HG02798 (cell line): ENCODE data around the gene PFN1.

Experiments
- ATAC-seq: cut with Tn5 transposase; IDR thresholded peaks from one replicate; pipeline ENCODE4 v1.9.1; 2021; ENCODE audit warnings: mild to moderate bottlenecking; ENCODE audit not compliant: unreplicated experiment, poor library complexity

PFN1 gene

GRCh38 chr17:4968486-4969046 lies 20.2 kb upstream of the PFN1 start:
- ATAC-seq = no peak

- ATAC-seq = peak; percentile 73
Measured at GRCh38 chr17:4967539-4968485, 19.5 kb upstream of the PFN1 start, which contains the start of gene SPAG7. Gene SPAG7 (minus strand): TSS chr17:4967817. CDS start chr17:4967804, 13 bp downstream.

DNA sequence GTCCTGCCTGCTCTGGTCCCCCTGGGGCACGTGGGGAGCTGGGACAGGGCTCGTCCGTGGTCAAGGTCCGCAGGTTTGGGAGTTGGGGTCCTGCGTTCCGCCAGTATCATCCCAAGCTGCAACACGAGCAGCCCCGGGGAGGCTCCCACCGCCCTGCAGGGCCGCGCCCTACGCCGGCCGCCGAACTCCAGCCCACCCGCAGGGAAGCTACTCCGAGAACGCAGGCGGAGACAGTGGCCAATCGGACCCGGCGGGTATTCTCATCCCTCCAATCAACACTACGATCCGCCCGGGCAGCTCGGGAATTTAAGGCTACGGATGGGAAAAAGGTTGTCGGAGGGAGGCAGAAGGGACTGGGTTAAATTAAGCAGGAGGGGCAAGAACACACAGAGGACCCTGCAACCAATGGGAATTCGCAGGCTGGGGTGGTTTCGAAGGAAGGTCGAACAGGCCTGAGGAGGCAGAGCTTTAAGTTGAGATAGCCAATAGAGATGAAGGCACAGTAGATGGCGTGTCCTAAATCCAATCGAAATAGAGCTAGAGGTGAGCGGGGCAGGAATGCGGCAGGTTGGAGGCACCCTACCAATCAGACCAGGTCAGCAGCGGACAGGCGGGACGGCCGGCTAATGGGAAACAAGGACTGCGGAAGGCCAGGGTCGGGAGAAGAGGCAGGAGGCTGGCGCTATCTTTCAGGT lies 18.7 kb upstream of the PFN1 start:
- ATAC-seq = peak; percentile 87

DNA sequence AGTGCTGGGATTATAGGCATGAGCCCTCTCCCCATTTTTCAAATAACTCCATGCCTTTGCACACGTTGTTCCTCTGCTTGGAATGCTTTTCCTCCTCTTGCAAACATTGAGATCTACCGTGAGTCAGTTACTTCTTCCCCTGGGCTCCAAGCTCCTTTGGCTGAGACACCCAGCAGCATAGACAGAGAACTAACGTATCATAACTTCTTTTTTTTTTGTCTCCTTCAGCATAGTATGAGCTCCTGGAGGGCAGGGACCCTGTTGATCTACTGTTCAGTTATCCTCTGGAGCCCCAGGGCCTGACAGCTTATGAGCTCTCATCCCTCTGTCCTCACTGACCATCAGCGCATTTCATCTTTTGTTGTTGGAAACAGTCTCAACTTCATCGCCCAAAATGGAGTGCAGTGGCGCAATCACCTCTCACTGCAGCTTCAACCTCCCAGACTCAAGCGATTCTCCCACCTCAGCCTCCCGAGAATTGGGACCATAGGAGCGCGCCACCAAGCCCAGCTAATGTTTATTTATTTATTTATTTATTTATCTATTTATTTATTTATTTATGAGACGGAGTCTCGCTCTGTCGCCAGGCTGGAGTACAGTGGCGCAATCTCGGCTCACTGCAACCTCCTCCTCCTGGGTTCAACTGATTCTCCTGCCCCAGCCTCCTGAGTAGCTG lies 17.1 kb upstream of the PFN1 start:
- no peak for ATAC-seq

DNA sequence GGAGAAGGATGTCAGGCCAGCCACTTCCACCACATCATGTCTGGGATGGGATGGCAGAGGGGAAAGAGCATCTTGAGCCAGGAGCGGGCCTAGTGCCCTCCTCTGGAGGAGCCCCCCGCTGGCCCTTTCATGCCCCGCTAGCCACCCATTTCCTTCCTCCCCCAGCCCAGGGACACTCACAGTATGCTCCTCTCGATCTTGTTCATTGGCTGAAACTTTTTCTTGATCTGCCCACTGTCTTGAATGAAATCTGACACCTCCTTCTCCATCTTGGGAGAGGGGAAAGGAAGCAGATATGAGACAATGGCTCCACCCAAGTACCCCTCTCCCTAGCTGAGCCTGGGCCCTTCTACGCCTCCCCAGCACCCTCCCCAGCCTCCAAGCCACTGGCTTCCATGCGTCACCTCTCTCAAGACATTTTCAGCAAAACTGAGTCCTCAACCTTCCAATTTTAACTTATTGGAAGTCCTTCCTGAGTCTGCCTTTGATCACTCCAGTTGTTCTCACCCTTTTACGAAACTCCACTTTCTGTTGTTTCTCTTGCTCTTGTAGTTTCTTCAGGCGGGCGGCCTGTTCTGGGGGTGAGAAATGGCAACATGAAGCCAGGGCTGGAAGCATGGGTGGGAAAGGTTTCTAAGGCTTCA lies 12.1 kb upstream of the PFN1 start:
- ATAC-seq = no peak

DNA sequence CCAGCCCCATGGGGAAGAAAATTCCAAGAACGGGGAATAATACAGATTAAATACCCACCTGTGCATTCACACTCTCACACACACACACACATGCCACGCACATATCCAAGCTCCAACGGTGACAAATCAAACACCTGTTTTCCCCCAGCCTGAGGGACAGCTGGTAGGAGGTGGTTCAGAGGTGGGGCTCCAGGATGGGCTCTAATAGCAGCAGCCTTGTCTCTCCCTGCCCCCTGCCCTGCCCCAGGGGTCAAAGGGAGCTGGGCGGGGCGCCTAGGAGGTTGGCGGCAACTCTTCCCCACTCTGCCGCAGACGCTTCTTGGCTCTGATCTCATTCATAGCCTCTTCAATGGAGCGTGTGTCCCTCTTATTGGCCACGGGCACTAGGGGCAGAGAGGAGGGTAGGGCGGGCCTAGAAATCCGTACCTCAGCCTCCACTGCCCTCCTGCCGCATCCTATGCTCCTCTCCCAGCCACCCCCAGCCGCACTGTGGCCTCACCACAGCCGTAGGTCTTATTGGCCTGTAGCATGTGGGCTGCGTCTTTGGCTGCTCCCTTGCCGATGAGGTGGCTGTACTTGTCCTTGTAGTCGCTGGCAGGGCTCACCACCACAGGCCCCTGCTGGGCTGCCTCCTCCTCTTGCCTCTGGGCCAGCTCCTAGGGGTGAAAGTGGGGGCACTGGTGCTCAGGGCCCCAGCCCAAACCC lies 11.1 kb upstream of the PFN1 start:
- ATAC-seq = no peak

DNA sequence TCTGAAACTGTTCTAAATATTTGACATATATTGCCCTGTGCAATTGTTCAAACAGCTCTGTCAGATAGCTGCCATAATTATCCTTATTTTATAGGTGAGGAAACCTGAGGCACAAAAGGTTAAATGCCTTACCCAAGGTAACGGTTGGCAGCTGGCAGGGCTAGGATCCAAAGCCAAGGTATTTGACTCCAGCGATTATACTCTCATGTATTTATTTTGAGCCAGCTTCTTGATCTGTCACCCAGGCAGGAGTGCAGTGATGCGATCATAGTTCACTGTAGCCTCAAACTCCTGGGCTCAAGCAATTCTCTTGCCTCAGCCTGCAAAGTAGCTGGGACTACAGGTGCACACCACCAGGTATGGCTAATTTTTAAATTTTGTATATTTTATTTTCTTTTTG lies 9.8 kb upstream of the PFN1 start:
- ATAC-seq = no peak

DNA sequence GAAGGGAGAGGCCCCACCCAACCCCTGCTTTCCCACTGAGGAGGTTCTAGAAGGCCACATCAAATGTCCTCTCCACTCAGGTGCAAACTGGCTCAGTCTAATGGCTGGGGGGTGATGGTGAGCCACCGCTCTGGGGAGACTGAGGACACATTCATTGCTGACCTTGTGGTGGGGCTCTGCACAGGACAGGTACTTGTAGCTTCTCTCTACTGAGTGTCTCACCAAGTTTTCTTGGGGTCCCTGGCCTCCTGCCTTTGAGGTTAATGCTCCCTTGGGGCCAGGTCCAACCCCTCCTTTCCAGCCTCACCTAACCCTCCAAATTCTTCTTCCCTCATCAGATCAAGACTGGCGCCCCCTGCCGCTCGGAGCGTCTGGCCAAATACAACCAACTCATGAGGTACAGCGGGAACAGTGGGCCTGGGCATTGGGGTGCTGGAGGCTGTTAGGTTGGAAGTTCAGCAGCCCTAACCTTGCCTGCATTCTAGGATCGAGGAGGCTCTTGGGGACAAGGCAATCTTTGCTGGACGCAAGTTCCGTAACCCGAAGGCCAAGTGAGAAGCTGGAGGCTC lies 8.2 kb upstream of the PFN1 start:
- ATAC-seq = no peak

DNA sequence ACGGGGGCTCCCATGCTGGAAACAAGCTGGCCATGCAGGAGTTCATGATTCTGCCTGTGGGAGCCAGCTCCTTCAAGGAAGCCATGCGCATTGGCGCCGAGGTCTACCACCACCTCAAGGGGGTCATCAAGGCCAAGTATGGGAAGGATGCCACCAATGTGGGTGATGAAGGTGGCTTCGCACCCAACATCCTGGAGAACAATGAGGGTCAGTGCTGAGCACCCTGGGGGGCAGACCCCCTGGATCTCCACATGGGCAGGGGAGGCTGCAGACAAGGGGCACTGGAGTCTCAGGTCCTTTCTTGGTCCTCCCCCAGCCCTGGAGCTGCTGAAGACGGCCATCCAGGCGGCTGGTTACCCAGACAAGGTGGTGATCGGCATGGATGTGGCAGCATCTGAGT lies 6.8 kb upstream of the PFN1 start:
- ATAC-seq = no peak

- ATAC-seq = no peak
Measured at GRCh38 chr17:4953451-4953961, 5.2 kb upstream of the PFN1 start.

GRCh38 chr17:4951486-4951885 lies 3.2 kb upstream of the PFN1 start:
- no peak for ATAC-seq

- ATAC-seq = no peak
Measured at GRCh38 chr17:4950746-4951204, 2.4 kb upstream of the PFN1 start, which contains the start of gene ENO3. Gene ENO3 (plus strand): TSS chr17:4951119. CDS start chr17:4951830, 711 bp downstream.

DNA sequence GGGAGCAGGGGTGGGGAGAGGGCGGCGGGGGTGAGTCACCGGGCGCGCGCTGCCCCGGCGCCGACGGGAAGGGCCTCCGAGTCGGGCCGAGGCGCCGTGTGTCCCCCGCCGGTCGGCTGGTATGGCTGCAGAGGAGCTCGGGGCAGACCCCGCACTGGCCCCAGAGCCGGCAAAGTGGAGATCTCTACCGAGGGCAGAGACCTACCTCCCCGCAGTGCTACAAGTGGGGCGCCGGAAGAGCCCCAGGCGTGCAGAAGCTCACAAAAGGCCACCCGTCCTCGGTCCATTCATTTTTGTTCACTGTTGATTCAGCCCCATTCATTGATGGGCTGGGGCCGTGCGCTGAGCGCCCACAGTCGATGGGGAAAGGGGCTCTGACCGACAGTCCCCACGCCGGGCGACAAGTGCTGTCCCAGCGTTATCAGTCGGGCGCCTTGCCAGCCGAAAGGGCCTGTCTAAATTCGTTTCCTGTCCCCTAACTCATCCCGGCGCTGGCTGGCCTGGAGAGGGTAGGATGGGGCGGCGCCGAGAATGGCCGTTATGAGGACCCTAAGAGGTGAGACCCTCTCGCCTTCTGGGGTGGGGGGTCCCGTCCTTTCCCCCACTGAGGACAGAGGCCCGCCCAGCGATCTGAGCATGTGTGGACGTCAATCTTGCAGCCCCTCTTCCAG lies 1.9 kb upstream of the PFN1 start:
- peak; percentile 9 for ATAC-seq

GRCh38 chr17:4949321-4950074 lies 1.2 kb upstream of the PFN1 start:
- peak; percentile 32 for ATAC-seq

GRCh38 chr17:4948931-4949320 lies 596 bp upstream of the PFN1 start:
- peak; percentile 50 for ATAC-seq

DNA sequence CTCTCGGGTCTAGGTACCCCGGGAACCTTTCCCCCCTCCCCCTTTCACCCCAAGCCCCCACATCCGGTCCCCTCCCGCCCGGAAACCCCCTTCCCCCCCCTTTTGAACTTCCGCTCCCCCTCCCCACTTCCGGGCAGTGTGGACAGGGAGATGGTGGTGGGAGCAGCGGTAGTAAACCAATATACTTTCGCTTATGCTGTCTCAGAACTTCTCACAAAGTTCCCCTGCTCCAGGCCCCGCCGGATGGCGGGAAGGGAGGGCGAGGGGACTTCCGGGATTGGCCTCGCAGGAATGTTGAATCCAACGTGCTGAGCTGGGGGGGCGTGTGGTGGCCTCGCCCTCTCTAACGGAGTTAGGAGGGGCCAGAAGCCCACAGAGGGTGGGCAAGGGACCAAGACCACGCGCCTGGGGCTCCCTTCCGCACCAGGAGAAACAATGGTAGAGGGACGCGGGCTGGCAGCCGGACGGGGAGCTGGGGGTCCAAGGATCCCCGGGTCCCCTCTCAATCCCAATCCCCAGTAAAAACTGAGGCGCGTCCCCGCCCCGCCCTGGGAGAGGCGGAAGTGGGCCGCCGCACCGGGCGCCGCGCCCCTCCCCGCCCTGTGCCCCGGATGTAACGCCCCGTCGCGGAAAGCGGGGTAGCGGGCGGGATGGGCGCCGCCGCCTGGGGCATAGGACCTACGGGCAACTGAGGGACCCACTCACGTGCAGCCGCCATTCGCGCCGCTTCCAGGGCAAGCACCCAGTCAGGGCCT lies 742 bp downstream of the PFN1 start:
- ATAC-seq = peak; percentile 20

- ATAC-seq = no peak
Measured at GRCh38 chr17:4947010-4947410, 1.3 kb downstream of the PFN1 start.
